SK-N-SH (cell line): Measurements from ENCODE around the gene SAMD4A.

Experiments used
- CTCF ChIP-seq: fragments of 200-600 bp; sonication (generic); IDR thresholded peaks from 2 replicates; pipeline ENCODE4 v1.6.1; 2017; ENCODE audit warnings: antibody characterized with exemption, mild to moderate bottlenecking, moderate library complexity
- ELF1 ChIP-seq: IDR thresholded peaks from 2 replicates; pipeline ENCODE4 v1.4.0; 2012
- EZH2phosphoT487 ChIP-seq: fragments of 200-600 bp; sonication (generic); IDR thresholded peaks from 2 replicates; pipeline ENCODE4 v1.6.1; 2017; ENCODE audit warnings: low read depth, mixed run types, mild to moderate bottlenecking, antibody characterized with exemption, moderate library complexity, borderline replicate concordance
- FOXJ3 ChIP-seq: sonication (generic); formaldehyde crosslinking; IDR thresholded peaks from 2 replicates; pipeline ENCODE4 v1.5.1; 2020; ENCODE audit warnings: mild to moderate bottlenecking, missing genetic modification reagents
- GABPA ChIP-seq: IDR thresholded peaks from 2 replicates; pipeline ENCODE4 v1.4.0; 2012; ENCODE audit warnings: low read depth, mild to moderate bottlenecking
- GATA2 ChIP-seq: sonication (generic); formaldehyde crosslinking; IDR thresholded peaks from 2 replicates; pipeline ENCODE4 v1.5.0; 2020; ENCODE audit warnings: mild to moderate bottlenecking, missing genetic modification reagents
- MAX ChIP-seq: IDR thresholded peaks from 2 replicates; pipeline ENCODE4 v1.4.0; 2012; ENCODE audit warnings: low read depth
- NFIC ChIP-seq: IDR thresholded peaks from 2 replicates; pipeline ENCODE4 v1.4.0; 2012; ENCODE audit warnings: borderline replicate concordance
- POLR2AphosphoS5 ChIP-seq: IDR thresholded peaks from 2 replicates; pipeline ENCODE4 v1.6.1; 2012; ENCODE audit warnings: low read depth, low read length
- RAD21 ChIP-seq: IDR thresholded peaks from 2 replicates; pipeline ENCODE4 v1.6.1; 2012; ENCODE audit warnings: mild to moderate bottlenecking, low read length
- REST ChIP-seq: IDR thresholded peaks from 2 replicates; pipeline ENCODE4 v1.6.1; 2012; ENCODE audit warnings: mild to moderate bottlenecking, low read depth, low read length, moderate library complexity
- SMC3 ChIP-seq: IDR thresholded peaks from 2 replicates; pipeline ENCODE4 v1.6.1; 2012; ENCODE audit warnings: low read depth, low read length, improper control_type of control experiment
- TAF1 ChIP-seq: IDR thresholded peaks from 2 replicates; pipeline ENCODE4 v1.6.1; 2012; ENCODE audit warnings: low read depth, mild to moderate bottlenecking, low read length, moderate library complexity, borderline replicate concordance
- USF2 ChIP-seq: fragments of 150-350 bp; IDR thresholded peaks from 2 replicates; pipeline ENCODE4 v1.6.1; 2017; ENCODE audit warnings: antibody characterized with exemption, low read length, low read depth, borderline replicate concordance

GRCh38 chr14:54797986-54798385 lies 231.1 kb downstream of the SAMD4A start:
- TF ChIP-seq SMC3 (no peak), REST (no peak), MAX (no peak), TAF1 (no peak), ELF1 (no peak), CTCF (no peak), FOXJ3 (CRISPR knock-in tag) (no peak), NFIC (no peak), EZH2phosphoT487 (no peak), GATA2 (CRISPR knock-in tag) (no peak), POLR2AphosphoS5 (no peak), RAD21 (no peak), GABPA (no peak), USF2 (no peak)
